NCI-H1105 treated with DMSO at 0.1 percent for 48 hours (cell line): ENCODE measurements around the gene ZNF558.
"Not testable (repeated sequence)": the region's sequence is repeated elsewhere in the genome, so short reads cannot be mapped to it uniquely, and the experiment has no call there.

Experiments used
- DNase-seq: peaks from one replicate; lab custom pipeline; 2025; lab: John Stamatoyannopoulos, UW

The ZNF558 gene

GRCh38 chr19:8806661-8807060 is 25.4 kb downstream of the ZNF558 start:
- no peak for DNase-seq

- DNase-seq, result no peak
Measured at GRCh38 chr19:8794823-8795222, 37.3 kb downstream of the ZNF558 start.

- not testable (repeated sequence) for DNase-seq
Measured at GRCh38 chr19:8773587-8773986, 58.5 kb downstream of the ZNF558 start.

GRCh38 chr19:8769265-8769664 is 62.8 kb downstream of the ZNF558 start:
- not testable (repeated sequence) for DNase-seq

GRCh38 chr19:8767257-8767656 is 64.8 kb downstream of the ZNF558 start:
- not testable (repeated sequence) for DNase-seq
